A673 (cell line): ENCODE measurements around the gene KAZN. TPM values are rescaled to one million over a fixed set of nuclear protein-coding genes. Genes with fewer than 3 reads are reported as not detected.

Experiments used
- BruUV-seq: library from RNA; stranded (reverse); fragments of 400-500 nt; replicated peaks from 2 replicates; lab custom pipeline; 2021; lab: Mats Ljungman, UMichigan
- CTCF ChIA-PET: fragments of 300-600 bp; sonication (Branson Sonifier 250); formaldehyde crosslinking; loops from one replicate; lab custom pipeline; 2022; ENCODE audit warnings: antibody characterized with exemption; lab: Charles Lee
- POLR2A ChIA-PET: fragments of 300-600 bp; sonication (Branson Sonifier 250); formaldehyde crosslinking; loops from one replicate; lab custom pipeline; 2022; ENCODE audit warnings: antibody characterized with exemption; ENCODE audit not compliant: low non-redundant PET; lab: Charles Lee
- DNase-seq: peaks from one replicate; pipeline ENCODE4 v3.0.0-alpha.2; 2015; ENCODE audit warnings: low spot score
- H3K27ac ChIP-seq: fragments of 200-600 bp; sonication (generic); 2 replicates; pipeline ENCODE4 v1.5.1; 2016; ENCODE audit warnings: mixed run types, low read depth, mild to moderate bottlenecking, mixed read lengths, antibody characterized with exemption, low read length; ENCODE audit not compliant: poor library complexity, severe bottlenecking
- H3K27me3 ChIP-seq: fragments of 200-600 bp; sonication (generic); replicated peaks from 2 replicates; pipeline ENCODE4 v1.6.1; 2017; ENCODE audit warnings: mixed run types, low read depth, mild to moderate bottlenecking, mixed read lengths, antibody characterized with exemption, low read length; ENCODE audit not compliant: insufficient read depth, poor library complexity
- H3K36me3 ChIP-seq: fragments of 200-600 bp; sonication (generic); 2 replicates; pipeline ENCODE4 v1.6.1; 2016; ENCODE audit warnings: mixed run types, mild to moderate bottlenecking, mixed read lengths, antibody characterized with exemption, low read length; ENCODE audit not compliant: insufficient read depth, poor library complexity, severe bottlenecking
- H3K4me1 ChIP-seq: fragments of 200-600 bp; sonication (generic); 2 replicates; pipeline ENCODE4 v1.6.1; 2017; ENCODE audit warnings: mixed run types, mild to moderate bottlenecking, mixed read lengths, antibody characterized with exemption, low read length; ENCODE audit not compliant: insufficient read depth, poor library complexity, severe bottlenecking
- H3K4me3 ChIP-seq: fragments of 200-600 bp; sonication (generic); 2 replicates; pipeline ENCODE4 v1.5.1; 2016; ENCODE audit warnings: low read depth, mixed run types, mild to moderate bottlenecking, mixed read lengths, low read length; ENCODE audit not compliant: poor library complexity, severe bottlenecking
- H3K9me3 ChIP-seq: fragments of 200-600 bp; sonication (generic); 2 replicates; pipeline ENCODE4 v1.6.1; 2016; ENCODE audit warnings: mixed run types, low read depth, mild to moderate bottlenecking, mixed read lengths, antibody characterized with exemption, low read length; ENCODE audit not compliant: poor library complexity, severe bottlenecking
- EZH2 ChIP-seq: fragments of 200-600 bp; sonication (generic); IDR thresholded peaks from 2 replicates; pipeline ENCODE4 v1.6.1; 2017; ENCODE audit warnings: borderline replicate concordance, low read depth, mild to moderate bottlenecking, mixed read lengths, antibody characterized with exemption, low read length; ENCODE audit not compliant: poor library complexity, severe bottlenecking
- intact Hi-C: fragments of 100-400 bp; cut with micrococcal nuclease; formaldehyde crosslinking; loops from one replicate; pipeline ENCODE4 v1.10.0; 2022; ENCODE audit not compliant: unreplicated experiment
- total RNA-seq: library from RNA; stranded (reverse); gene quantifications from 2 replicates; pipeline ENCODE4 v1.2.3, GENCODE V29; 2021
- TF ChIP-seq, protein P1 (sequence below): fragments of 300-800, 200-600 bp; sonication (generic); conservative IDR thresholded peaks from 2 replicates; pipeline ENCODE4 v1.5.1; 2017; ENCODE audit warnings: low read depth, mild to moderate bottlenecking, antibody characterized with exemption, low read length, moderate library complexity, mixed read lengths

Gene KAZN
- total RNA-seq, 1 experiment from 2014 or later = 8.0 TPM

DNA sequence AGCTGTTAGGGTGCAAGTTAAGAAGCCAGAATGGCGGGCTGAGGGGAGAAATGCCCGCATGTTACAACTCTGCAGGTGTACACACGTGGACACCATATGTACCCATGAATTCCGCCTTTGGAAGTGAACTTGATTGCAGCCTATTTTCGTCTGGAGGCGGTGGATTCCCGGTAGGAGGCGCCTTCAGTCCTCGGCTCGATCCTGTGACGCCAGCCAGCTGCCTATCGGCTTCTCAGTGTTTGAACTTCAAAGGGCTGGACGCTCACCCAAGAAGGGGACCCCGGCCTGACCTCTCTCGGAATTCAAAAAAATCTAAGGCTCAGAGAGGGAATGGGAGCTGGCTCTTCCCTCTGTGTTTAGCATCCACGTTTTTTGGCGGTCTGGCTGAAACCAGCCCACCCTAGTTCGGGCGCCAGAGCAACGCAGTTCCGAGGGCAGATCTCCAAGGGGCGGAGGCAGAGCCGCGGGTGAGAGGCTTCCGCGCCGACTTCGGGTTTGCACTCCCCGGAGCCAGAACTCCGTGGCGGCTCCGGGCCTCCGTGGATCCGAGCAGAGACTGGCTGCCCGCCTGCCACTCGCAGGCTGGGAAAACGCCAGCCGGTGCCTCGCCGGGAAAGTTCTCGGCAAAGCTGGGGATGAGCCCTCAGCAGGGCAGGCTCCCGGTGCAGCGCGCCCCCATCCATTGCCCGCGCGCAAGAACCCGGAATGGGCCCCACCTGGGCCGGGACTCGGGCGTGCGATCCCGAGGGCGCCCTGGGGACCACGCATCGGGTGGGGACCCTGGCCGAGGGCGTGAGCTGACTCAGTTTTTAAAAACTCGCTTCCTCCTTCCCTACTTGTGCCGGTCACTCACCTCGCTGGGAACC, 554.1 kb downstream of the KAZN start:
- Histone ChIP-seq H3K4me3 (peak overlapping the region; percentile 62), H3K9me3 (no peaks in the 10 kb centered on the region), H3K27me3 (no peaks in the 10 kb centered on the region), H3K4me1 (peaks cover 13% of the 10 kb centered on the region), H3K36me3 (no peaks in the 10 kb centered on the region), H3K27ac (no peak overlapping the region)
- peak; percentile 84 for DNase-seq
- POLR2A ChIA-PET = no interaction called here
- no TSS peak for BruUV-seq
- CTCF ChIA-PET = interaction anchor here (0.6 to 1.2 kb wide), 4 partner anchors 24 to 276 kb away, joined by 3 to 5 read pairs (median 3); no protein-coding TSS in a partner anchor
- intact Hi-C loops = loop anchor here (1.0 kb wide), 1 partner anchor 120 kb away; no protein-coding TSS in a partner anchor
- no peak for TF ChIP-seq EZH2
- TF ChIP-seq, protein P1, sequence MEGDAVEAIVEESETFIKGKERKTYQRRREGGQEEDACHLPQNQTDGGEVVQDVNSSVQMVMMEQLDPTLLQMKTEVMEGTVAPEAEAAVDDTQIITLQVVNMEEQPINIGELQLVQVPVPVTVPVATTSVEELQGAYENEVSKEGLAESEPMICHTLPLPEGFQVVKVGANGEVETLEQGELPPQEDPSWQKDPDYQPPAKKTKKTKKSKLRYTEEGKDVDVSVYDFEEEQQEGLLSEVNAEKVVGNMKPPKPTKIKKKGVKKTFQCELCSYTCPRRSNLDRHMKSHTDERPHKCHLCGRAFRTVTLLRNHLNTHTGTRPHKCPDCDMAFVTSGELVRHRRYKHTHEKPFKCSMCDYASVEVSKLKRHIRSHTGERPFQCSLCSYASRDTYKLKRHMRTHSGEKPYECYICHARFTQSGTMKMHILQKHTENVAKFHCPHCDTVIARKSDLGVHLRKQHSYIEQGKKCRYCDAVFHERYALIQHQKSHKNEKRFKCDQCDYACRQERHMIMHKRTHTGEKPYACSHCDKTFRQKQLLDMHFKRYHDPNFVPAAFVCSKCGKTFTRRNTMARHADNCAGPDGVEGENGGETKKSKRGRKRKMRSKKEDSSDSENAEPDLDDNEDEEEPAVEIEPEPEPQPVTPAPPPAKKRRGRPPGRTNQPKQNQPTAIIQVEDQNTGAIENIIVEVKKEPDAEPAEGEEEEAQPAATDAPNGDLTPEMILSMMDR = peak; percentile 79

DNA sequence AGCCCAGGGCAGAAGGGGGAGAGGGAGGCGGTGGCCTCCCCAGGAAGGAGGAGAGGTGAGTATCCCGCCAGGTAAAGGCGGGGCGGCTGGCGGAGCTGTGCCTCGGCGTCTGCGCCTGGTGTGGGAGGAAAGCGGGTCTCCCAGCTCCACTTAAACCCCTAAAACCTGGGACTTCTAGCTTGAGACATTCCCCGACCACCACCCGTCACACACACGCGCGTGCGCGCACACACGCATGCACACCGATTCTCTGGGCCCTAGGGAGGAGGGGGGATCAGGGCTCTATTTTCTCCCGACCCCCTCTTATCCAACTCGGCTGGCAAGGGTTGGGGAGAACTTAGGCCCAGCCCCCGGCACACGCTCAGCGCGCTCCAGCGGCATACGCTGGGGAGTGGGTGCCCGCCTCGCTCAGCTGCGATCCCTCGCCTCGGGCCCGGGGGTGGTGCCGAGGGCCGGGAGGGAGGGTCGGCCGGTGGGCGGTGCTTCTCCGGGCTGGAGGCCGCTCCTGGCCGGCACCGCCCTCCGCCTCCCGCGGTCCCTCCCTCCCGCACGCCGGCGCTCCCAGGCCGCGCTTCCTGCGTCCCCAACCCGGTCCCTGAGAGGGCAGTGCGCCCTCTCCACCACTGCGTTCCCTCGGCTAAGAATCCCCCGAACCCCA, 554.8 kb downstream of the KAZN start, which contains the start of gene TMEM51:
Gene TMEM51 (plus strand): TSS at position 564 of the 658 bp plus-strand sequence. CDS start 61,341 bp downstream, outside the sequence.
- Histone ChIP-seq H3K9me3 (no peaks in the 10 kb centered on the region), H3K36me3 (no peaks in the 10 kb centered on the region), H3K4me3 (peak within 1 kb of the TSS; percentile 62), H3K27me3 (no peaks in the 10 kb centered on the region), H3K4me1 (peaks cover 13% of the 10 kb centered on the region), H3K27ac (no peak within 1 kb of the TSS)
- DNase-seq = peak; percentile 79
- TF ChIP-seq, protein P1 = no peak
- no peak for TF ChIP-seq EZH2
- intact Hi-C loops = no loop called here
- no TSS peak for BruUV-seq
- ChIA-PET CTCF (interaction anchor here (0.6 to 1.2 kb wide), 4 partner anchors 23 to 276 kb away, joined by 3 to 5 read pairs (median 3); no protein-coding TSS in a partner anchor), POLR2A (no interaction called here)

DNA sequence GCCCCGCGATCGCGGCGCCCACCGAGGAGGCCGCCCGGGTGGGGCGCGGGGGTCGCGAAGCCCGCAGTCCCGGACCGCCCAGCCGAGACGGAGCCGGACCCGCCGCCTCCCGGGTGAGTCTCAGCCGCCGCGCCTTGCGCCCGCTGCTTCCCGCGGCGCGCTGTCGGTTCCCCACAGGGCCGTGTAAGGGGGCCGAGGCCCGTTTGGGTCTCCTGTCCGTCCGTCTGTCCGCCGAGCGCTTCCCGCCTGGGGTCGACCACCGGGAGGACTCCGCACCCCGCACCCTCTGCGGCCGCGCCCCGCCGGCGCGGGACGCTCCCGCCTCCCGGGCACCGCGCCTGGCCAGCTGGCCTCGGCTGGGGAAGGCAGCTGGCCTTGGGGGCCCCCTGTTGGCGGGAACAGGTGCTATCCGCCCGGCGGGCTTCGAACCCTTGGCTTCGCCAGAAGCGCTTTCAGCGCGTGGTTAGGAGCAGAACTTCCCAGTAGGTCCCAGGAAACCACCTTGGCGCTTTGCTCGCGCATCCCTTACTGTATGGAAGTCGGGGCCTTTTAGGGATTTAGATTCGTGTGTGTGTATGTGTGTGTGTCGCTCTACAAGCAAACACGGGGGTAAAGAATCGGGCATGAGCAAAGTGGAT, 555.5 kb downstream of the KAZN start:
- intact Hi-C loops = no loop called here
- H3K4me1 ChIP-seq = peaks cover 13% of the 10 kb centered on the region
- H3K36me3 ChIP-seq = no peaks in the 10 kb centered on the region
- DNase-seq = peak; percentile 66
- no TSS peak for BruUV-seq
- no peaks in the 10 kb centered on the region for H3K27me3 ChIP-seq
- peak overlapping the region; percentile 62 for H3K4me3 ChIP-seq
- ChIA-PET POLR2A (no interaction called here), CTCF (interaction anchor here (0.7 kb wide), 1 partner anchor 23 kb away, joined by 3 read pairs; no protein-coding TSS in a partner anchor)
- no peaks in the 10 kb centered on the region for H3K9me3 ChIP-seq
- TF ChIP-seq, protein P1 = peak; percentile 58
- TF ChIP-seq EZH2 = no peak
- no peak overlapping the region for H3K27ac ChIP-seq
